ENCODE results near the gene DTX3.

DNA sequence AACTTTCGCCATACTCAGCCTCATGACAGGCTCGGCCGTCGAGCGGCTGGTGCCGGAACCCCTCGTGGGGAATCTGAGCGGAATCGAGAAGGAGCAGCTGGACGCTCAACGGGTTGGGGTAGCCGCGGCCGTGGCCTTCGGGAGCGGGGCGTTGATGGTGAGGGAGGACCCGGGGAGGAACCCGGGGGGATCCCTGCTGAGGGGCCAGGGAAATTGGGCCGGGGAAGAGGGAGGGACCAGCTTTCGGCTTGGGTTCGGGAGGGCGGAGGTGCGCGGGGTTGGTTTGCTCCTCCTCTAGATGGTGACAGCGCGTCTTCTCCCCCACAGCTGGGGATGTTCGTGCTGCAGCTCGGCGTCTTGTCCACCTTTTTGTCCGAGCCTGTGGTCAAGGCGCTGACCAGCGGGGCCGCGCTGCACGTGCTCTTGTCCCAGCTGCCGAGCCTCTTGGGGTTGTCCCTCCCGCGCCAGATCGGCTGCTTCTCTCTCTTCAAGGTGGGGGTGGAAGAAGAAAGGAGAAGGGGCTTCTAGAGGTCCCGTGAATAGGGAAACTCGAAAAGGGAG is 16.4 kb downstream of the DTX3 start:
- TF ChIP-seq CTCF (conservative IDR thresholded peaks at IDR 0.05), result no peak
- TF ChIP-seq EZH2 (IDR thresholded peaks at IDR 0.05; ENCODE audit: low read depth), result no peak

Measured in PC-9 (cell line).